IMR-90 (cell line): ENCODE results near the gene NRF1. TPM values are rescaled to one million over a fixed set of nuclear protein-coding genes. Genes with fewer than 3 reads are reported as not detected.

Experiments
- ATAC-seq: fragments of 200-7000 bp; cut with Tn5 transposase; 2 replicates; pipeline ENCODE4 v1.9.1; 2020; ENCODE audit warnings: low read depth, mild to moderate bottlenecking, moderate library complexity
- BruUV-seq: library from RNA; stranded (reverse); fragments of 400-500 nt; replicated peaks from 2 replicates; lab custom pipeline; 2021; lab: Mats Ljungman, UMichigan
- CTCF ChIA-PET: fragments of 300-600 bp; formaldehyde crosslinking; extraction: SDS; loops from one replicate; lab custom pipeline; 2021; ENCODE audit warnings: antibody characterized with exemption; lab: Yijun Ruan, JAX
- POLR2A ChIA-PET: fragments of 300-600 bp; sonication (Branson Sonifier 250); formaldehyde crosslinking; loops from one replicate; lab custom pipeline; 2022; ENCODE audit warnings: antibody characterized with exemption; ENCODE audit not compliant: unreplicated experiment; lab: Charles Lee
- DNase-seq: peaks from one replicate; pipeline ENCODE4 v3.0.0; 2013
- H2AFZ ChIP-seq: replicated peaks from 2 replicates; pipeline ENCODE3; 2013; ENCODE audit warnings: low read length, mild to moderate bottlenecking; ENCODE audit not compliant: poor library complexity
- H2AK5ac ChIP-seq: 2 replicates; pipeline ENCODE4 v1.6.1; 2013; ENCODE audit warnings: low read depth, low read length, inconsistent platforms
- H2AK9ac ChIP-seq: replicated peaks from 2 replicates; pipeline ENCODE3; 2013; ENCODE audit warnings: mild to moderate bottlenecking, low read depth, low read length, moderate library complexity; ENCODE audit not compliant: poor library complexity
- H2BK120ac ChIP-seq: 2 replicates; pipeline ENCODE4 v1.6.1; 2013; ENCODE audit warnings: low read depth, low read length, inconsistent platforms
- H2BK15ac ChIP-seq: 3 replicates; pipeline ENCODE4 v1.6.1; 2013; ENCODE audit warnings: low read depth, low read length, inconsistent platforms
- H2BK20ac ChIP-seq: 2 replicates; pipeline ENCODE4 v1.6.1; 2013; ENCODE audit warnings: low read depth, mild to moderate bottlenecking, inconsistent platforms, low read length, moderate library complexity
- H2BK5ac ChIP-seq: 2 replicates; pipeline ENCODE4 v1.6.1; 2013; ENCODE audit warnings: mild to moderate bottlenecking, low read depth, low read length, inconsistent platforms; ENCODE audit not compliant: poor library complexity, severe bottlenecking
- H3K14ac ChIP-seq: replicated peaks from 2 replicates; pipeline ENCODE4 v1.6.1; 2013; ENCODE audit warnings: low read depth, low read length, inconsistent platforms
- H3K18ac ChIP-seq: 2 replicates; pipeline ENCODE4 v1.6.1; 2013; ENCODE audit warnings: low read depth, low read length, control low read depth
- H3K23ac ChIP-seq: 2 replicates; pipeline ENCODE4 v1.6.1; 2013; ENCODE audit warnings: low read depth, low read length, inconsistent platforms
- H3K27ac ChIP-seq: 2 replicates; pipeline ENCODE4 v1.5.1; 2013; ENCODE audit warnings: mild to moderate bottlenecking, control low read depth, low read length; ENCODE audit not compliant: insufficient read depth
- H3K27me3 ChIP-seq: 2 replicates; pipeline ENCODE4 v1.6.1; 2013; ENCODE audit warnings: low read length; ENCODE audit not compliant: control insufficient read depth, insufficient read depth
- H3K36me3 ChIP-seq: 2 replicates; pipeline ENCODE4 v1.6.1; 2013; ENCODE audit warnings: low read length, mixed read lengths; ENCODE audit not compliant: control insufficient read depth, insufficient read depth
- H3K4ac ChIP-seq: 2 replicates; pipeline ENCODE4 v1.6.1; 2013; ENCODE audit warnings: low read depth, low read length, inconsistent platforms
- H3K4me1 ChIP-seq: 2 replicates; pipeline ENCODE4 v1.6.1; 2013; ENCODE audit warnings: low read length, mixed read lengths; ENCODE audit not compliant: control insufficient read depth, insufficient read depth
- H3K4me2 ChIP-seq: 2 replicates; pipeline ENCODE4 v1.6.1; 2013; ENCODE audit warnings: low read depth, mild to moderate bottlenecking, control low read depth, low read length, moderate library complexity
- H3K4me3 ChIP-seq: 2 replicates; pipeline ENCODE4 v1.5.1; 2013; ENCODE audit warnings: low read depth, mild to moderate bottlenecking, control low read depth, low read length, moderate library complexity; ENCODE audit not compliant: insufficient read depth
- H3K56ac ChIP-seq: 2 replicates; pipeline ENCODE4 v1.6.1; 2013; ENCODE audit warnings: low read length, inconsistent platforms; ENCODE audit not compliant: insufficient read depth; ENCODE audit errors: extremely low read depth
- H3K79me1 ChIP-seq, 2 experiments: 2 replicates each; pipeline ENCODE4 v1.6.1; 2013; ENCODE audit warnings: low read length in 2 of 2, inconsistent platforms in 1 of 2, low read depth in 1 of 2
- H3K9ac ChIP-seq: 2 replicates; pipeline ENCODE4 v1.6.1; 2013; ENCODE audit warnings: low read depth, low read length, control low read depth
- H3K9me1 ChIP-seq: 2 replicates; pipeline ENCODE4 v1.6.1; 2013; ENCODE audit warnings: low read length, inconsistent platforms; ENCODE audit not compliant: insufficient read depth
- H3K9me3 ChIP-seq: 2 replicates; pipeline ENCODE4 v1.6.1; 2013; ENCODE audit warnings: low read length; ENCODE audit not compliant: control insufficient read depth, insufficient read depth
- H4K20me1 ChIP-seq: 2 replicates; pipeline ENCODE4 v1.6.1; 2013; ENCODE audit warnings: low read length, inconsistent platforms; ENCODE audit not compliant: insufficient read depth
- H4K5ac ChIP-seq: 2 replicates; pipeline ENCODE4 v1.6.1; 2013; ENCODE audit warnings: mild to moderate bottlenecking, low read depth, low read length, control low read depth
- H4K8ac ChIP-seq, 2 experiments: 2 replicates each; pipeline ENCODE4 v1.6.1; 2013; ENCODE audit warnings: low read depth in 2 of 2, low read length in 2 of 2, control low read depth in 1 of 2, inconsistent platforms in 1 of 2
- H4K91ac ChIP-seq: 2 replicates; pipeline ENCODE4 v1.6.1; 2013; ENCODE audit warnings: low read depth, low read length, inconsistent platforms; ENCODE audit not compliant: insufficient read depth
- MAZ ChIP-seq: IDR thresholded peaks from 2 replicates; pipeline ENCODE4 v1.6.1; 2012; ENCODE audit warnings: low read depth, mild to moderate bottlenecking, low read length, improper control_type of control experiment, moderate library complexity, borderline replicate concordance
- MXI1 ChIP-seq: IDR thresholded peaks from 2 replicates; pipeline ENCODE4 v1.6.1; 2012; ENCODE audit warnings: low read depth, mild to moderate bottlenecking, low read length, moderate library complexity, borderline replicate concordance
- NFE2L2 ChIP-seq: fragments of 150-350 bp; IDR thresholded peaks from 2 replicates; pipeline ENCODE4 v1.6.1; 2016; ENCODE audit warnings: low read depth, mild to moderate bottlenecking, low read length
- POLR2A ChIP-seq: IDR thresholded peaks from 2 replicates; pipeline ENCODE4 v1.6.1; 2012; ENCODE audit warnings: mild to moderate bottlenecking, low read depth, low read length
- RAD21 ChIP-seq: IDR thresholded peaks from 2 replicates; pipeline ENCODE4 v1.6.1; 2012; ENCODE audit warnings: low read length, improper control_type of control experiment
- WGBS, 2 experiments: methylation state at CpG; one replicate each; pipeline versions ENCODE4 v1.1.5 to v1.1.7; 2013; ENCODE audit warnings: missing lambda C conversion rate in 2 of 2; ENCODE audit not compliant: insufficient read length in 1 of 2; ENCODE audit errors: extremely low coverage in 2 of 2; 5-methylcytosine and 5-hydroxymethylcytosine counted together
- dilution Hi-C: fragments of 300-500 bp; cut with HindIII; formaldehyde crosslinking; loops from one replicate; pipeline ENCODE4 v1.14.3; 2018; ENCODE audit warnings: low sequenced_read_pairs; ENCODE audit not compliant: unreplicated experiment
- in situ Hi-C: fragments of 300-500 bp; cut with MboI; formaldehyde crosslinking; loops from 3 replicates; pipeline ENCODE4 v1.14.3; 2019; ENCODE audit warnings: low sequenced_read_pairs, inconsistent platforms, mixed read lengths
- intact Hi-C: fragments of 100-400 bp; cut with micrococcal nuclease; formaldehyde crosslinking; loops from 2 replicates; pipeline ENCODE4 v1.10.0; 2022
- polyA plus RNA-seq, 3 experiments: library from polyadenylated mRNA; depleted of rRNA; stranded (reverse); fragments of >200 nt; gene quantifications; 2 replicates each; pipeline ENCODE4 v1.2.3, GENCODE V29; 2012; ENCODE audit warnings: low replicate concordance in 1 of 3
- total RNA-seq: library from RNA; depleted of rRNA; stranded (reverse); fragments of >200 nt; gene quantifications from 2 replicates; pipeline ENCODE4 v1.2.3, GENCODE V29; 2012
- TF ChIP-seq, protein P1 (sequence below): fragments of 150-350 bp; IDR thresholded peaks from 2 replicates; pipeline ENCODE4 v1.6.1; 2017; ENCODE audit warnings: mild to moderate bottlenecking, antibody characterized with exemption, low read length, low read depth

NRF1 gene
- total and polyA plus RNA-seq, 2 of the 4 experiments (the other 2 are of a cell fraction) = 11.4 to 15.8 TPM

DNA sequence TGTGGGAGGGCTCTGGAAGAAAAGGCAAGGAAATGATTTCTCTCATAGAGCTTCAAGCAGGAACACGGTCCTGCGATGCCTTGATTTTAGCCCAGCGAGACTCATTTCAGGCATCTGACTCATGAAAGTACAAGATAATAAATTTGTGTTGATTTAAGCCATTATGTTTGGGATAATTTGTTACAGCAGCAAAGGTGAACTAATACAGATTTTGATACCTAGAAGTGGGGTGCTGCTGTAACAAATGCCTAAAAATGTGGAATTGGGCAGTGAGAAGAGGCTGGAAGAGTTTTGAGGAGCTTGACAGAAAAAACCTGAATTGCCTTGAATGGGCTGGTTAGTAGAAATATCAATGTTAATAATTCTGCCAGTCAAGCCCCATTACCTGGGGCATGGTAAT, 44.1 kb upstream of the NRF1 start:
- intact Hi-C loops (no loop called here), in situ Hi-C loops (no loop called here), dilution Hi-C loops (no loop called here)
- Histone ChIP-seq H2AFZ (no peak overlapping the region), H3K9me1 (no peaks in the 10 kb centered on the region), H3K4me2 (no peak overlapping the region), H3K9ac (no peak overlapping the region), H2AK9ac (no peak overlapping the region), H3K14ac (no peak overlapping the region), H3K4me3 (no peak overlapping the region), H3K27me3 (peaks cover 11% of the 10 kb centered on the region), H2AK5ac (no peak overlapping the region), H3K18ac (no peak overlapping the region), H4K20me1 (no peaks in the 10 kb centered on the region), H3K79me1 (no peaks in the 10 kb centered on the region), H2BK5ac (no peak overlapping the region), H4K5ac (no peak overlapping the region), H4K8ac (no peak overlapping the region), H4K91ac (no peak overlapping the region), H3K23ac (no peak overlapping the region), H3K36me3 (no peaks in the 10 kb centered on the region), H3K27ac (no peak overlapping the region), H2BK15ac (no peak overlapping the region), H3K4ac (no peak overlapping the region), H2BK120ac (no peak overlapping the region), H3K4me1 (peaks cover 2% of the 10 kb centered on the region; the same call in 1 of the 2 replicates), H2BK20ac (no peak overlapping the region), H3K9me3 (peaks cover 2% of the 10 kb centered on the region; the same call in 1 of the 2 replicates), H3K56ac (no peak overlapping the region)
- no TSS peak for BruUV-seq
- POLR2A ChIA-PET = no interaction called here
- 96% methylated on average over 3 of the region's 3 CpGs; no CpG with 5 or more reads in 1 of the 2 experiments for WGBS, 2 experiments
- CTCF ChIA-PET = interaction anchor here (0.6 kb wide), 1 partner anchor 12 kb away, joined by 3 read pairs; no protein-coding TSS in a partner anchor
- ATAC-seq = no peak
- no peak for TF ChIP-seq MAZ
- TF ChIP-seq, protein P1, sequence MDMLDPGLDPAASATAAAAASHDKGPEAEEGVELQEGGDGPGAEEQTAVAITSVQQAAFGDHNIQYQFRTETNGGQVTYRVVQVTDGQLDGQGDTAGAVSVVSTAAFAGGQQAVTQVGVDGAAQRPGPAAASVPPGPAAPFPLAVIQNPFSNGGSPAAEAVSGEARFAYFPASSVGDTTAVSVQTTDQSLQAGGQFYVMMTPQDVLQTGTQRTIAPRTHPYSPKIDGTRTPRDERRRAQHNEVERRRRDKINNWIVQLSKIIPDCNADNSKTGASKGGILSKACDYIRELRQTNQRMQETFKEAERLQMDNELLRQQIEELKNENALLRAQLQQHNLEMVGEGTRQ = no peak
- TF ChIP-seq MXI1 = no peak
- TF ChIP-seq RAD21 = no peak
- TF ChIP-seq NFE2L2 = no peak
- TF ChIP-seq POLR2A = no peak
- no peak for DNase-seq
